K562 (cell line): ENCODE measurements around the gene ZFAND5. TPM values are rescaled to one million over a fixed set of nuclear protein-coding genes. Genes with fewer than 3 reads are reported as not detected.

ENCODE experiments used
- ATAC-seq: fragments of 200-7000 bp; cut with Tn5 transposase; 3 replicates; pipeline ENCODE4 v1.9.1; 2020; ENCODE audit warnings: moderate library complexity
- BruUV-seq: library from RNA; stranded (reverse); fragments of 400-500 nt; replicated peaks from 2 replicates; lab custom pipeline; 2021; lab: Mats Ljungman, UMichigan
- CTCF ChIA-PET: fragments of 300-600 bp; formaldehyde crosslinking; extraction: SDS; loops from one replicate; lab custom pipeline; 2021; ENCODE audit warnings: low intra/inter-chr PET ratio; lab: Yijun Ruan, JAX
- POLR2A ChIA-PET: fragments of 300-600, 350-650 bp; sonication (Branson Sonifier 250); formaldehyde crosslinking; extraction: SDS; loops from one replicate; lab custom pipeline; 2021; ENCODE audit warnings: antibody characterized with exemption, inconsistent platforms; lab: Yijun Ruan, JAX
- DNase-seq, 4 experiments: peaks; one replicate each; pipeline versions ENCODE4 v3.0.0 to v3.0.0-alpha.2; 2011 to 2018; ENCODE audit warnings: low spot score in 3 of 4, mixed read lengths in 3 of 4; ENCODE audit errors: extremely low read depth in 1 of 4
- FAIRE-seq: peaks from 2 replicates; lab custom pipeline; 2011; peaks lifted over from hg19 to GRCh38; lab: Jason Lieb, UNC
- H2AFZ ChIP-seq: 2 replicates; pipeline ENCODE4 v1.6.0; 2011; ENCODE audit warnings: low read depth, low read length, control low read depth, inconsistent platforms
- H3K27ac ChIP-seq: fragments of 200-600 bp; 3 replicates; pipeline ENCODE4 v1.8.0; 2011; ENCODE audit warnings: low read depth, mild to moderate bottlenecking, control low read depth, inconsistent platforms, low read length, moderate library complexity, mixed read lengths; ENCODE audit errors: extremely low read depth
- H3K27me3 ChIP-seq, 2 experiments: fragments of 300-600 bp in 1 of 2; 2 replicates in 1 of 2; 3 replicates in 1 of 2; pipeline versions ENCODE4 v1.6.0 to v1.8.0; 2011; ENCODE audit warnings: inconsistent platforms in 2 of 2, low read length in 2 of 2, mild to moderate bottlenecking in 1 of 2, mixed read lengths in 1 of 2, moderate library complexity in 1 of 2; ENCODE audit not compliant: control insufficient read depth in 2 of 2, insufficient read depth in 2 of 2
- H3K36me3 ChIP-seq: fragments of 300-600 bp; 3 replicates; pipeline ENCODE4 v1.8.0; 2011; ENCODE audit warnings: mild to moderate bottlenecking, low read length, inconsistent platforms; ENCODE audit not compliant: control insufficient read depth, insufficient read depth
- H3K4me1 ChIP-seq, 2 experiments: fragments of 200-600 bp in 1 of 2; replicated peaks in 1 of 2; 2 replicates in 1 of 2; 3 replicates in 1 of 2; pipeline versions ENCODE4 v1.5.1 to v1.8.0; 2011; ENCODE audit warnings: inconsistent platforms in 2 of 2, low read length in 2 of 2, mild to moderate bottlenecking in 1 of 2, mixed read lengths in 1 of 2, moderate library complexity in 1 of 2; ENCODE audit not compliant: control insufficient read depth in 2 of 2, insufficient read depth in 2 of 2
- H3K4me2 ChIP-seq: 2 replicates; pipeline ENCODE4 v1.6.1; 2011; ENCODE audit warnings: low read length, control low read depth, inconsistent platforms, mixed read lengths; ENCODE audit not compliant: insufficient read depth
- H3K4me3 ChIP-seq: fragments of 200-600 bp; sonication (generic), shearing (Covaris generic); 2 replicates; pipeline ENCODE4 v1.5.1; 2016; ENCODE audit warnings: control low read depth, inconsistent platforms
- H3K79me2 ChIP-seq: fragments of 200-600 bp; 3 replicates; pipeline ENCODE4 v1.8.0; 2011; ENCODE audit warnings: low read length, inconsistent platforms; ENCODE audit not compliant: control insufficient read depth, insufficient read depth
- H3K9ac ChIP-seq, 2 experiments: 2 replicates each; pipeline versions ENCODE4 v1.6.0 to v1.6.1; 2011; ENCODE audit warnings: low read depth in 2 of 2, low read length in 2 of 2, control low read depth in 1 of 2, inconsistent platforms in 1 of 2, mild to moderate bottlenecking in 1 of 2, mixed read lengths in 1 of 2; ENCODE audit not compliant: insufficient read depth in 1 of 2
- H3K9me1 ChIP-seq: one replicate; pipeline ENCODE4 v1.6.0; 2011; ENCODE audit warnings: inconsistent platforms, mild to moderate bottlenecking, low read length, moderate library complexity; ENCODE audit not compliant: control insufficient read depth, insufficient read depth
- H3K9me3 ChIP-seq: replicated peaks from 2 replicates; pipeline ENCODE4 v1.5.1; 2011; ENCODE audit warnings: low read depth, low read length, inconsistent platforms; ENCODE audit not compliant: control insufficient read depth, insufficient read depth
- H4K20me1 ChIP-seq: replicated peaks from 2 replicates; pipeline ENCODE4 v1.6.1; 2011; ENCODE audit warnings: low read length, inconsistent platforms, mixed read lengths; ENCODE audit not compliant: control insufficient read depth, insufficient read depth
- CHD4 ChIP-seq: fragments of 200-600 bp; sonication (generic); IDR thresholded peaks from 3 replicates; pipeline ENCODE4 v1.6.1; 2012; ENCODE audit warnings: low read depth, mild to moderate bottlenecking, mixed read lengths, low read length, inconsistent platforms; ENCODE audit not compliant: insufficient read depth, insufficient replicate concordance, poor library complexity, severe bottlenecking
- CREB5 ChIP-seq: fragments of 250-450 bp; sonication (Bioruptor Pico); IDR thresholded peaks from 2 replicates; pipeline ENCODE4 v1.5.0; 2020; ENCODE audit warnings: mild to moderate bottlenecking
- RBM25 ChIP-seq: fragments of 200-400 bp; formaldehyde crosslinking; IDR thresholded peaks from 2 replicates; pipeline ENCODE4 v1.6.1; 2018; ENCODE audit warnings: low read length, low read depth, moderate library complexity; ENCODE audit not compliant: severe bottlenecking
- SAP30 ChIP-seq: fragments of 200-600 bp; sonication (generic); IDR thresholded peaks from 2 replicates; pipeline ENCODE4 v1.6.1; 2012; ENCODE audit warnings: borderline replicate concordance, low read depth, mild to moderate bottlenecking, moderate library complexity, low read length, control low read depth, inconsistent platforms; ENCODE audit not compliant: insufficient read depth, poor library complexity, severe bottlenecking
- TRIM28 ChIP-seq: fragments of 450-650 bp; IDR thresholded peaks from 2 replicates; pipeline ENCODE4 v1.6.1; 2017
- ZMIZ1 ChIP-seq, 2 experiments: fragments of 150-350 bp in 1 of 2; IDR thresholded peaks; 2 replicates each; pipeline ENCODE4 v1.6.1; 2012 to 2016; ENCODE audit warnings: low read depth in 2 of 2, low read length in 2 of 2, mild to moderate bottlenecking in 1 of 2, moderate library complexity in 1 of 2
- ZNF696 ChIP-seq: fragments of 250-450 bp; sonication (Bioruptor Pico); conservative IDR thresholded peaks from 2 replicates; pipeline ENCODE4 v1.4.0; 2020; ENCODE audit warnings: mild to moderate bottlenecking, moderate library complexity
- ZNF778 ChIP-seq: fragments of 450-650 bp; formaldehyde crosslinking; IDR thresholded peaks from 2 replicates; pipeline ENCODE4 v1.4.0; 2020; ENCODE audit warnings: mild to moderate bottlenecking, moderate library complexity
- WGBS: fragments of 100-300 bp; shearing (Covaris generic); methylation state at CpG from one replicate; pipeline ENCODE4 v1.1.6; 2016; ENCODE audit warnings: low coverage, mixed read lengths; ENCODE audit not compliant: insufficient coverage; ENCODE audit errors: missing lambda C conversion rate; 5-methylcytosine and 5-hydroxymethylcytosine counted together
- in situ Hi-C: fragments of 300-500 bp; cut with MboI; formaldehyde crosslinking; loops from 4 replicates; pipeline ENCODE4 v1.15.0; 2018; ENCODE audit warnings: inconsistent platforms, mixed read lengths
- intact Hi-C: fragments of 100-400 bp; cut with micrococcal nuclease; formaldehyde crosslinking; loops from 2 replicates; pipeline ENCODE4 v1.14.2; 2022
- polyA plus RNA-seq, 8 experiments: library from polyadenylated mRNA; depleted of rRNA in 4 of 8; stranded (reverse) in 5 of 8; unstranded in 3 of 8; fragments of >200 nt; fragmentation: Nextera tagmentation in 2 of 8; fragmentation: Illumina TruSeq in 1 of 8; extraction: Ambion mirVana in 2 of 8; extraction: Trizol in 1 of 8; gene quantifications; 2 replicates each; pipeline versions ENCODE4 v1.2.1 to v1.2.3, GENCODE V29; 2011 to 2014; ENCODE audit warnings: inconsistent platforms in 1 of 8, missing spikeins in 1 of 8
- total RNA-seq, 7 experiments: library from RNA; depleted of rRNA in 6 of 7; stranded (reverse); fragments of >200 nt in 6 of 7; fragmentation: Illumina TruSeq in 2 of 7; extraction: Trizol in 2 of 7; gene quantifications; 2 replicates each; pipeline versions ENCODE4 v1.2.1 to v1.2.3, GENCODE V29; 2011 to 2021; ENCODE audit warnings: low replicate concordance in 1 of 7

The ZFAND5 gene
- total and polyA plus RNA-seq, 9 of the 15 experiments (the other 6 are each of a cell fraction or from before 2014, with no cell fraction given): 12.7 to 64.2 (median 34.5) TPM

GRCh38 chr9:72384710-72385485, 19.9 kb upstream of the ZFAND5 start:
- POLR2A ChIA-PET: no interaction called here

More at GRCh38 chr9:72384710-72385485, 19.9 kb upstream of the ZFAND5 start:
- H3K79me2 ChIP-seq: no peaks in the 10 kb centered on the region
- no peak overlapping the region for H3K27ac ChIP-seq
- CTCF ChIA-PET: no interaction called here
- FAIRE-seq: no peak
- BruUV-seq: no TSS peak
- no peak for ATAC-seq
- no peaks in the 10 kb centered on the region for H3K27me3 ChIP-seq
- TF ChIP-seq CHD4 (no peak), ZMIZ1 (IDR thresholded peaks at IDR 0.05; ENCODE audit: low read depth in 2 of 2, low read length in 2 of 2) (no peak), RBM25 (no peak), ZNF696 (CRISPR knock-in tag) (no peak), TRIM28 (no peak), CREB5 (no peak), ZNF778 (CRISPR knock-in tag) (no peak), SAP30 (no peak)
- H3K4me2 ChIP-seq: no peak overlapping the region
- DNase-seq: no peak
- no peaks in the 10 kb centered on the region for H4K20me1 ChIP-seq
- no peak overlapping the region for H3K9ac ChIP-seq
- no peak overlapping the region for H3K4me3 ChIP-seq
- intact Hi-C loops: no loop called here
- no peaks in the 10 kb centered on the region for H3K36me3 ChIP-seq
- no peaks in the 10 kb centered on the region for H3K4me1 ChIP-seq
- no peak overlapping the region for H2AFZ ChIP-seq
- in situ Hi-C loops: no loop called here
- H3K9me1 ChIP-seq: no peaks in the 10 kb centered on the region
- H3K9me3 ChIP-seq: no peaks in the 10 kb centered on the region
- WGBS: 1% methylated on average over 5 of the region's 5 CpGs
